Tibial nerve (tissue), 4 donors: ENCODE data around the gene CFAP221.

Experiments used
- EP300 ChIP-seq, 2 donors: sonication (generic); formaldehyde crosslinking; IDR thresholded peaks; one replicate each; pipeline ENCODE4 v1.6.1; 2017; ENCODE audit warnings: antibody characterized with exemption in 2 of 2, mild to moderate bottlenecking in 1 of 2
- POLR2A ChIP-seq, 2 donors: fragments of 450-650 bp; IDR thresholded peaks; one replicate each; pipeline ENCODE4 v1.6.1; 2017; ENCODE audit warnings: antibody characterized with exemption in 2 of 2, mild to moderate bottlenecking in 2 of 2, moderate library complexity in 2 of 2
- TF ChIP-seq, protein P1 (sequence below), 5 experiments: fragments of 200-600 bp in 3 of 5; fragments of 450-650 bp in 2 of 5; sonication (generic) in 3 of 5; IDR thresholded peaks; one replicate each; pipeline ENCODE4 v1.5.1; 2016 to 2019; ENCODE audit warnings: antibody characterized with exemption in 5 of 5, mild to moderate bottlenecking in 3 of 5, moderate library complexity in 2 of 5

DNA sequence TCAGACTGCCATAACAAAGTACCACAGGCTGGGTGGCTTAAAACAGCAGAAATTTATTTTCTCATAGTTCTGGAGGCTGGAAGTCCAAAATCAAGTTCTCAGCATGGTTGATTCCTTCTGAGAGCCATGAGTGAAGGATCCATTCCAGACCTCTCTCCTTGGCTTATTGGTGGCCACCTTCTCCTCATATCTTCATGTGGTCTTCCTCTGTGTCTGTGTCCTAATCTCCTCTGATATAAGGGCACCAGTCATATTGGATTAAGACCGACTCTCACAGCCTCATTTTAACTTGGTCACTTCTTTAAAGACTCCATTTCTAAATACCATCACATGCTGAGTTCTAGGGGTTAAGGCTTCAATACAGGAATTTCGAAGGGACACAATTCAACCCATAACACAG is 65.1 kb downstream of the CFAP221 start:
- TF ChIP-seq, protein P1, sequence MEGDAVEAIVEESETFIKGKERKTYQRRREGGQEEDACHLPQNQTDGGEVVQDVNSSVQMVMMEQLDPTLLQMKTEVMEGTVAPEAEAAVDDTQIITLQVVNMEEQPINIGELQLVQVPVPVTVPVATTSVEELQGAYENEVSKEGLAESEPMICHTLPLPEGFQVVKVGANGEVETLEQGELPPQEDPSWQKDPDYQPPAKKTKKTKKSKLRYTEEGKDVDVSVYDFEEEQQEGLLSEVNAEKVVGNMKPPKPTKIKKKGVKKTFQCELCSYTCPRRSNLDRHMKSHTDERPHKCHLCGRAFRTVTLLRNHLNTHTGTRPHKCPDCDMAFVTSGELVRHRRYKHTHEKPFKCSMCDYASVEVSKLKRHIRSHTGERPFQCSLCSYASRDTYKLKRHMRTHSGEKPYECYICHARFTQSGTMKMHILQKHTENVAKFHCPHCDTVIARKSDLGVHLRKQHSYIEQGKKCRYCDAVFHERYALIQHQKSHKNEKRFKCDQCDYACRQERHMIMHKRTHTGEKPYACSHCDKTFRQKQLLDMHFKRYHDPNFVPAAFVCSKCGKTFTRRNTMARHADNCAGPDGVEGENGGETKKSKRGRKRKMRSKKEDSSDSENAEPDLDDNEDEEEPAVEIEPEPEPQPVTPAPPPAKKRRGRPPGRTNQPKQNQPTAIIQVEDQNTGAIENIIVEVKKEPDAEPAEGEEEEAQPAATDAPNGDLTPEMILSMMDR (IDR thresholded peaks at IDR 0.05): no peak
- TF ChIP-seq EP300 (IDR thresholded peaks at IDR 0.05) (no peak), POLR2A (IDR thresholded peaks at IDR 0.05) (no peak)
